Activated CD8-positive, alpha-beta memory T cell treated with anti-CD3 and anti-CD28 coated beads, Interleukin-2, amount 50 U/mL, for 48 hours (primary cell): ENCODE data around the gene ITGB7.
"Not testable (repeated sequence)": the region's sequence is repeated elsewhere in the genome, so short reads cannot be mapped to it uniquely, and the experiment has no call there.

Experiments used
- DNase-seq: peaks from one replicate; pipeline ENCODE4 v3.0.0-alpha.2; 2020

Gene ITGB7

GRCh38 chr12:53217051-53217930 is 10.2 kb upstream of the ITGB7 start:
- DNase-seq = peak; percentile 82

- DNase-seq = no peak
Observed at GRCh38 chr12:53215497-53215896, 8.4 kb upstream of the ITGB7 start.

GRCh38 chr12:53214687-53215455 is 7.8 kb upstream of the ITGB7 start:
- no peak for DNase-seq

GRCh38 chr12:53214221-53214620 is 7.2 kb upstream of the ITGB7 start:
- DNase-seq = no peak

GRCh38 chr12:53213348-53213747 is 6.3 kb upstream of the ITGB7 start:
- DNase-seq = peak; percentile 96

GRCh38 chr12:53212931-53213330 is 5.9 kb upstream of the ITGB7 start:
- DNase-seq = no peak

- DNase-seq = no peak
Observed at GRCh38 chr12:53211476-53212381, 4.7 kb upstream of the ITGB7 start.

- no peak for DNase-seq
Observed at GRCh38 chr12:53210843-53211242, 3.8 kb upstream of the ITGB7 start.

GRCh38 chr12:53208877-53209463 is 1.9 kb upstream of the ITGB7 start:
- DNase-seq = no peak

- DNase-seq = no peak
Observed at GRCh38 chr12:53208435-53208834, 1.4 kb upstream of the ITGB7 start.

- peak; percentile 88 for DNase-seq
Observed at GRCh38 chr12:53205747-53206419, 1.2 kb downstream of the ITGB7 start.

- DNase-seq = no peak
Observed at GRCh38 chr12:53204351-53204750, 2.7 kb downstream of the ITGB7 start.

GRCh38 chr12:53202316-53202715 is 4.7 kb downstream of the ITGB7 start:
- DNase-seq = not testable (repeated sequence)

GRCh38 chr12:53201639-53202038 is 5.4 kb downstream of the ITGB7 start:
- no peak for DNase-seq

- no peak for DNase-seq
Observed at GRCh38 chr12:53201177-53201541, 5.9 kb downstream of the ITGB7 start.

- DNase-seq = no peak
Observed at GRCh38 chr12:53200458-53201176, 6.4 kb downstream of the ITGB7 start.

- no peak for DNase-seq
Observed at GRCh38 chr12:53200107-53200457, 7.0 kb downstream of the ITGB7 start.

GRCh38 chr12:53199700-53200099 is 7.4 kb downstream of the ITGB7 start:
- no peak for DNase-seq

- no peak for DNase-seq
Observed at GRCh38 chr12:53198486-53199110, 8.5 kb downstream of the ITGB7 start.

GRCh38 chr12:53197011-53197640 is 9.9 kb downstream of the ITGB7 start:
- no peak for DNase-seq

GRCh38 chr12:53196486-53196885 is 10.6 kb downstream of the ITGB7 start:
- DNase-seq = no peak
